ENCODE results near the gene MAP3K20.

The MAP3K20 gene

GRCh38 chr2:173181982-173182381 lies 106.3 kb downstream of the MAP3K20 start:
- Histone ChIP-seq H3K4me3 (ENCODE audit: low read length) (no peak overlapping the region), H3K9me3 (ENCODE audit: control insufficient read depth, insufficient read depth, low read length) (no peaks in the 10 kb centered on the region), H3K36me3 (ENCODE audit: control insufficient read depth, insufficient read depth, low read length) (no peaks in the 10 kb centered on the region), H3K27ac (ENCODE audit: low read length) (no peak overlapping the region), H3K4me1 (ENCODE audit: control insufficient read depth, insufficient read depth, low read length) (peaks cover 1% of the 10 kb centered on the region; the same call in 1 of the 2 replicates), H3K27me3 (ENCODE audit: control insufficient read depth, insufficient read depth, low read length) (no peaks in the 10 kb centered on the region)
- no CpG with 5 or more reads among the region's 2 CpGs for WGBS (ENCODE audit: insufficient coverage, insufficient read length)
- DNase-seq (ENCODE audit: low read depth, low spot score) = no peak

GRCh38 chr2:173184031-173185004 lies 108.7 kb downstream of the MAP3K20 start:
- H3K27ac ChIP-seq (ENCODE audit: low read length) = no peak overlapping the region
- no peaks in the 10 kb centered on the region for H3K36me3 ChIP-seq (ENCODE audit: control insufficient read depth, insufficient read depth, low read length)
- H3K27me3 ChIP-seq (ENCODE audit: control insufficient read depth, insufficient read depth, low read length) = no peaks in the 10 kb centered on the region
- no CpG with 5 or more reads among the region's 11 CpGs for WGBS (ENCODE audit: insufficient coverage, insufficient read length)
- peaks cover 2% of the 10 kb centered on the region; the same call in 1 of the 2 replicates for H3K4me1 ChIP-seq (ENCODE audit: control insufficient read depth, insufficient read depth, low read length)
- H3K9me3 ChIP-seq (ENCODE audit: control insufficient read depth, insufficient read depth, low read length) = no peaks in the 10 kb centered on the region
- no peak for DNase-seq (ENCODE audit: low read depth, low spot score)
- no peak overlapping the region for H3K4me3 ChIP-seq (ENCODE audit: low read length)

- Histone ChIP-seq H3K4me1 (ENCODE audit: control insufficient read depth, insufficient read depth, low read length) (peaks cover 2% of the 10 kb centered on the region; the same call in 1 of the 2 replicates), H3K27ac (ENCODE audit: low read length) (no peak overlapping the region), H3K36me3 (ENCODE audit: control insufficient read depth, insufficient read depth, low read length) (no peaks in the 10 kb centered on the region), H3K9me3 (ENCODE audit: control insufficient read depth, insufficient read depth, low read length) (no peaks in the 10 kb centered on the region), H3K4me3 (ENCODE audit: low read length) (no peak overlapping the region), H3K27me3 (ENCODE audit: control insufficient read depth, insufficient read depth, low read length) (no peaks in the 10 kb centered on the region)
- no peak for DNase-seq (ENCODE audit: low read depth, low spot score)
Observed at GRCh38 chr2:173185437-173185836, 109.8 kb downstream of the MAP3K20 start.

DNA sequence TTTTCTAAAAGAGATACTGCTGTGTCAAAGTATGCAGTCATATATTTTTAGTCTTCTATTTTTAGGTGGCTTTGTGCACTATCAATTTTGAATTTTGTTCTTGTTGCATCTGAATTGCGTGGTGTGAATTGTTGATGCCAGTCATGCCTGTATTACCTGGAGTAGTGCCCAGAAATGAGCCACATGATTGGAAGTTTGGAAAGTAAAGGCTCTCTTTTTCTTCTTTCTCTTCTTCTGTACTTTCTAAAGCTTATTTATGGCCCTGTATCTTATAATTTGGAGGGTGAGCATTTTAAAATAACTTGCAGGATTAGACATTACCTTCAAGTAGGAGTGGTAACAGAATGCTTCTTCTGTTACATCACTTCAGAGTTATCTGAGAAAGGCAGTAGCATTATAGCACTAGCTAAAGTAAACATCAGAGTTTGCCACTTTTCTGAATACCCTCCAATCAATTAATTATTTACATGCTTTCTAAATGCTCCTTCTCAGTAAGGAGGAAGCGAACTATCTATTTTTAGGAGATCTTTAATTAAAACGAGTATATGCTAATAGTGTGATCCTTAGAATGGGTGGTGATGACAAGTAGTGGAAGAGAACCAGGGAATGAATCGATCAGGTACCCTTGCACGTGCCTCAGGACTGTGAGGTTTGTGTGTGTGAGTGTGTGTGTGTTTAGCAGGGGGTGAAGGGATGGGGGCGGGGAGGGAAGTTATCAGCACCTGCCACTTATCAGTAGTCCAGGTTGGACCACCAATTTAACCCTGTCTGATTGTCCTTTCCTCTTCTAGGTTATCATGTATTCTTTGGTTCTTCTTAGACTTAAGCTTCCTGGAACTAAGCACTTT lies 112.5 kb downstream of the MAP3K20 start:
- no peaks in the 10 kb centered on the region for H3K9me3 ChIP-seq (ENCODE audit: control insufficient read depth, insufficient read depth, low read length)
- DNase-seq (ENCODE audit: low read depth, low spot score) = no peak
- no peak overlapping the region for H3K4me3 ChIP-seq (ENCODE audit: low read length)
- H3K36me3 ChIP-seq (ENCODE audit: control insufficient read depth, insufficient read depth, low read length) = no peaks in the 10 kb centered on the region
- no peaks in the 10 kb centered on the region for H3K27me3 ChIP-seq (ENCODE audit: control insufficient read depth, insufficient read depth, low read length)
- no peak overlapping the region for H3K27ac ChIP-seq (ENCODE audit: low read length)
- H3K4me1 ChIP-seq (ENCODE audit: control insufficient read depth, insufficient read depth, low read length) = peaks cover 2% of the 10 kb centered on the region; the same call in 1 of the 2 replicates
- no CpG with 5 or more reads among the region's 6 CpGs for WGBS (ENCODE audit: insufficient coverage, insufficient read length)

DNA sequence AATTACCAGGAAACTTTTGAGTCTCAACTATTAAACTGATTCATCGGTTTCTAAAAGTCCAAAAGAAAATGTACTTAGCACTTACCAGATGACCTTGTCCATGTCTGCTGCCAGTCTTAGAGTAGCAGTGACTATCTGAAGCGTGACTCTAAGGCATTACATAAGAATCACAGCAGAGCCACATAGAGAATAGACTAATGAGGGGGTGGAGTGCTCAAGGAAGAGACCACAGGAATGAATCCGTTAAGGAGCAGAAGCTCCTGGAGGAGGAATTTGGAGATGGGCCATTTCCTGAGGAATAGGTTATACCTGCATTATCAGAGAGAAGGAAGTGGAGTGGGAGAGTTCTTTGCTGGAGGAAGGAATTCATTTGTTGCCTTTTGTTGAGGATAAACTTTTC lies 116.0 kb downstream of the MAP3K20 start:
- Histone ChIP-seq H3K36me3 (ENCODE audit: control insufficient read depth, insufficient read depth, low read length) (no peaks in the 10 kb centered on the region), H3K4me3 (ENCODE audit: low read length) (no peak overlapping the region), H3K27me3 (ENCODE audit: control insufficient read depth, insufficient read depth, low read length) (no peaks in the 10 kb centered on the region), H3K4me1 (ENCODE audit: control insufficient read depth, insufficient read depth, low read length) (peaks cover 5% of the 10 kb centered on the region), H3K9me3 (ENCODE audit: control insufficient read depth, insufficient read depth, low read length) (no peaks in the 10 kb centered on the region), H3K27ac (ENCODE audit: low read length) (no peak overlapping the region)
- no CpG with 5 or more reads among the region's 3 CpGs for WGBS (ENCODE audit: insufficient coverage, insufficient read length)
- no peak for DNase-seq (ENCODE audit: low read depth, low spot score)

DNA sequence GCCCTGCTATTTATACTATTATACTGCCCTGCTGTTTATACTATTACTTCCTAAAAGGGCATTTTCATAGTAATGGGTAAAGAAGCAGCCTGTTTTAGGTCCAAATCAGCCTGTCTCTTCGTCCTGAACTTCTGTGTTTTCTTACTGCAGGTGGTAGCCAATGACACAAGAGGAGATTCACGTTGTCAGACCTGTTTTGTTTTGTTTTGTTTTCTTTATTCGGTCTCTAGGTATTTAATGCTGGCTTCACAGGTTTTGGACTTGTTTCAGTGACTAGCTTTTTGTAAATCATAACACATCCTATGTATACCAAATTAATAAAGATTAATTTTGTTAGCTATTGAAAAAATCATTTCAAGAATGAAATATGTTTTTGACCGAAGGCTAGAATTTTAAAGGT lies 116.4 kb downstream of the MAP3K20 start:
- DNase-seq (ENCODE audit: low read depth, low spot score) = no peak
- no peaks in the 10 kb centered on the region for H3K27me3 ChIP-seq (ENCODE audit: control insufficient read depth, insufficient read depth, low read length)
- no peaks in the 10 kb centered on the region for H3K9me3 ChIP-seq (ENCODE audit: control insufficient read depth, insufficient read depth, low read length)
- no CpG with 5 or more reads among the region's 4 CpGs for WGBS (ENCODE audit: insufficient coverage, insufficient read length)
- H3K36me3 ChIP-seq (ENCODE audit: control insufficient read depth, insufficient read depth, low read length) = no peaks in the 10 kb centered on the region
- no peak overlapping the region for H3K27ac ChIP-seq (ENCODE audit: low read length)
- peaks cover 4% of the 10 kb centered on the region for H3K4me1 ChIP-seq (ENCODE audit: control insufficient read depth, insufficient read depth, low read length)
- H3K4me3 ChIP-seq (ENCODE audit: low read length) = no peak overlapping the region

GRCh38 chr2:173193925-173194324 lies 118.3 kb downstream of the MAP3K20 start:
- Histone ChIP-seq H3K9me3 (ENCODE audit: control insufficient read depth, insufficient read depth, low read length) (no peaks in the 10 kb centered on the region), H3K36me3 (ENCODE audit: control insufficient read depth, insufficient read depth, low read length) (no peaks in the 10 kb centered on the region), H3K4me1 (ENCODE audit: control insufficient read depth, insufficient read depth, low read length) (peaks cover 4% of the 10 kb centered on the region), H3K27ac (ENCODE audit: low read length) (no peak overlapping the region), H3K4me3 (ENCODE audit: low read length) (no peak overlapping the region), H3K27me3 (ENCODE audit: control insufficient read depth, insufficient read depth, low read length) (no peaks in the 10 kb centered on the region)
- no CpG with 5 or more reads among the region's 1 CpG for WGBS (ENCODE audit: insufficient coverage, insufficient read length)
- no peak for DNase-seq (ENCODE audit: low read depth, low spot score)

- H3K9me3 ChIP-seq (ENCODE audit: control insufficient read depth, insufficient read depth, low read length) = no peaks in the 10 kb centered on the region
- H3K27ac ChIP-seq (ENCODE audit: low read length) = no peak overlapping the region
- WGBS (ENCODE audit: insufficient coverage, insufficient read length) = no CpG with 5 or more reads among the region's 3 CpGs
- no peak overlapping the region for H3K4me3 ChIP-seq (ENCODE audit: low read length)
- H3K36me3 ChIP-seq (ENCODE audit: control insufficient read depth, insufficient read depth, low read length) = no peaks in the 10 kb centered on the region
- no peaks in the 10 kb centered on the region for H3K27me3 ChIP-seq (ENCODE audit: control insufficient read depth, insufficient read depth, low read length)
- no peak for DNase-seq (ENCODE audit: low read depth, low spot score)
- peaks cover 4% of the 10 kb centered on the region for H3K4me1 ChIP-seq (ENCODE audit: control insufficient read depth, insufficient read depth, low read length)
Observed at GRCh38 chr2:173195100-173195499, 119.5 kb downstream of the MAP3K20 start.

GRCh38 chr2:173196080-173196479 lies 120.4 kb downstream of the MAP3K20 start:
- Histone ChIP-seq H3K4me1 (ENCODE audit: control insufficient read depth, insufficient read depth, low read length) (peaks cover 4% of the 10 kb centered on the region), H3K4me3 (ENCODE audit: low read length) (no peak overlapping the region), H3K27ac (ENCODE audit: low read length) (no peak overlapping the region), H3K36me3 (ENCODE audit: control insufficient read depth, insufficient read depth, low read length) (no peaks in the 10 kb centered on the region), H3K9me3 (ENCODE audit: control insufficient read depth, insufficient read depth, low read length) (no peaks in the 10 kb centered on the region), H3K27me3 (ENCODE audit: control insufficient read depth, insufficient read depth, low read length) (no peaks in the 10 kb centered on the region)
- no peak for DNase-seq (ENCODE audit: low read depth, low spot score)
- WGBS (ENCODE audit: insufficient coverage, insufficient read length) = no CpG with 5 or more reads among the region's 6 CpGs

- DNase-seq (ENCODE audit: low read depth, low spot score) = no peak
- peaks cover 4% of the 10 kb centered on the region for H3K4me1 ChIP-seq (ENCODE audit: control insufficient read depth, insufficient read depth, low read length)
- H3K9me3 ChIP-seq (ENCODE audit: control insufficient read depth, insufficient read depth, low read length) = no peaks in the 10 kb centered on the region
- H3K27ac ChIP-seq (ENCODE audit: low read length) = no peak overlapping the region
- H3K36me3 ChIP-seq (ENCODE audit: control insufficient read depth, insufficient read depth, low read length) = no peaks in the 10 kb centered on the region
- H3K4me3 ChIP-seq (ENCODE audit: low read length) = no peak overlapping the region
- WGBS (ENCODE audit: insufficient coverage, insufficient read length) = no CpG with 5 or more reads among the region's 4 CpGs
- no peaks in the 10 kb centered on the region for H3K27me3 ChIP-seq (ENCODE audit: control insufficient read depth, insufficient read depth, low read length)
Observed at GRCh38 chr2:173196638-173197037, 121.0 kb downstream of the MAP3K20 start.

Measured in iPS DF 6.9 (cell line).